IPS-18c (cell line): ENCODE data around the gene P2RX3.
"Not testable (repeated sequence)": the region's sequence is repeated elsewhere in the genome, so short reads cannot be mapped to it uniquely, and the experiment has no call there.

Experiments
- H3K4me3 ChIP-seq: 2 replicates; pipeline ENCODE4 v1.7.0; 2013; ENCODE audit warnings: low read depth, mild to moderate bottlenecking, low read length, moderate library complexity; ENCODE audit not compliant: insufficient read depth
- H3K9me3 ChIP-seq: one replicate; pipeline ENCODE4 v1.6.1; 2013; ENCODE audit warnings: mild to moderate bottlenecking, low read length, moderate library complexity; ENCODE audit not compliant: control insufficient read depth, insufficient read depth

Gene P2RX3

GRCh38 chr11:57338142-57338541 is at the start of gene P2RX3:
P2RX3 (plus strand) TSS chr11:57338352; CDS start chr11:57338551, 199 bp downstream.
- H3K9me3 ChIP-seq: no peaks in the 10 kb centered on the region
- H3K4me3 ChIP-seq: no peak within 1 kb of the TSS; the same call in 1 of the 2 replicates

GRCh38 chr11:57288771-57289579 is 49.2 kb upstream of the P2RX3 start:
- H3K4me3 ChIP-seq: no peak overlapping the region
- no peaks in the 10 kb centered on the region for H3K9me3 ChIP-seq

GRCh38 chr11:57290288-57290687 is 47.9 kb upstream of the P2RX3 start:
- no peaks in the 10 kb centered on the region for H3K9me3 ChIP-seq
- no peak overlapping the region for H3K4me3 ChIP-seq

GRCh38 chr11:57294225-57295131 is 43.7 kb upstream of the P2RX3 start:
- H3K9me3 ChIP-seq: no peaks in the 10 kb centered on the region
- H3K4me3 ChIP-seq: no peak overlapping the region

- H3K4me3 ChIP-seq, H3K9me3 ChIP-seq: not testable (repeated sequence)
These were observed 41.9 kb upstream of the P2RX3 start for GRCh38 chr11:57296205-57296604.

- H3K4me3 ChIP-seq: no peak overlapping the region
- peaks cover 3% of the 10 kb centered on the region for H3K9me3 ChIP-seq
These were observed 40.9 kb upstream of the P2RX3 start for GRCh38 chr11:57297221-57297620.

- Histone ChIP-seq H3K4me3 (no peak overlapping the region), H3K9me3 (peaks cover 3% of the 10 kb centered on the region)
These were observed 38.9 kb upstream of the P2RX3 start for GRCh38 chr11:57299150-57299737.

GRCh38 chr11:57300785-57301184 is 37.4 kb upstream of the P2RX3 start:
- Histone ChIP-seq H3K4me3 (no peak overlapping the region), H3K9me3 (peaks cover 3% of the 10 kb centered on the region)

GRCh38 chr11:57301711-57302423 is 36.3 kb upstream of the P2RX3 start:
- H3K4me3 ChIP-seq: no peak overlapping the region
- peaks cover 3% of the 10 kb centered on the region for H3K9me3 ChIP-seq

- Histone ChIP-seq H3K9me3 (peaks cover 3% of the 10 kb centered on the region), H3K4me3 (no peak overlapping the region)
These were observed 35.7 kb upstream of the P2RX3 start for GRCh38 chr11:57302489-57302888.

- Histone ChIP-seq H3K4me3 (no peak overlapping the region; the same call in 1 of the 2 replicates), H3K9me3 (peaks cover 3% of the 10 kb centered on the region)
These were observed 34.7 kb upstream of the P2RX3 start for GRCh38 chr11:57303280-57303989.

GRCh38 chr11:57303990-57304579 is 34.1 kb upstream of the P2RX3 start:
- H3K9me3 ChIP-seq: peaks cover 3% of the 10 kb centered on the region
- no peak overlapping the region for H3K4me3 ChIP-seq

- Histone ChIP-seq H3K9me3 (peaks cover 3% of the 10 kb centered on the region), H3K4me3 (no peak overlapping the region)
These were observed 32.6 kb upstream of the P2RX3 start for GRCh38 chr11:57305523-57305922.

- no peaks in the 10 kb centered on the region for H3K9me3 ChIP-seq
- H3K4me3 ChIP-seq: no peak overlapping the region
These were observed 31.8 kb upstream of the P2RX3 start for GRCh38 chr11:57306161-57306876.

GRCh38 chr11:57306940-57307565 is 31.1 kb upstream of the P2RX3 start:
- H3K4me3 ChIP-seq: no peak overlapping the region
- no peaks in the 10 kb centered on the region for H3K9me3 ChIP-seq
